GM10847 (cell line): ENCODE results near the gene TNFRSF12A.

ENCODE experiments used
- POLR2A ChIP-seq: IDR thresholded peaks from 2 replicates; pipeline ENCODE4 v1.6.1; 2011; ENCODE audit not compliant: insufficient read length; ENCODE audit errors: extremely low read depth

Gene TNFRSF12A

DNA sequence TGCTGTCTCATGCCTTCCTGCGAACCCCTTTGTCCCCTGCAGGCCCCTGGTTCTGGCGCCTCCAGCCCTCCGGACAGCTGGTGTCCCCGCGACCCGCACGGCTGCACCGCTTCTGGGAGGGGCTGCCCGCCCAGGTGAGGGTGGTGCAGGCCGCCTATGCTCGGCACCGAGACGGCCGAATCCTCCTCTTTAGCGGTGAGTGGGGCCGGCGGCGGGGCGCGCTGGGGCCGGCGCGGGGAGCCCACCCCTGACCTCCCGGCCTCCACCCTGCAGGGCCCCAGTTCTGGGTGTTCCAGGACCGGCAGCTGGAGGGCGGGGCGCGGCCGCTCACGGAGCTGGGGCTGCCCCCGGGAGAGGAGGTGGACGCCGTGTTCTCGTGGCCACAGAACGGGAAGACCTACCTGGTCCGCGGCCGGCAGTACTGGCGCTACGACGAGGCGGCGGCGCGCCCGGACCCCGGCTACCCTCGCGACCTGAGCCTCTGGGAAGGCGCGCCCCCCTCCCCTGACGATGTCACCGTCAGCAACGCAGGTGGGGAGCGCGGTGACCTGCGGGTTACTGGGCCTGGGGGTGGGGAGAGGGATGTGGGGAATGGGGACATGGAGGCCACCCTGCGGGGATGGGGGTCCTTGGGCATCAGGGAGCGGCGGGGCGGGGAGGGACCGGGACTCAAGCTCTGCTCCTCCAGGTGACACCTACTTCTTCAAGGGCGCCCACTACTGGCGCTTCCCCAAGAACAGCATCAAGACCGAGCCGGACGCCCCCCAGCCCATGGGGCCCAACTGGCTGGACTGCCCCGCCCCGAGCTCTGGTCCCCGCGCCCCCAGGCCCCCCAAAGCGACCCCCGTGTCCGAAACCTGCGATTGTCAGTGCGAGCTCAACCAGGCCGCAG is 38.2 kb downstream of the TNFRSF12A start:
- no peak for TF ChIP-seq POLR2A

DNA sequence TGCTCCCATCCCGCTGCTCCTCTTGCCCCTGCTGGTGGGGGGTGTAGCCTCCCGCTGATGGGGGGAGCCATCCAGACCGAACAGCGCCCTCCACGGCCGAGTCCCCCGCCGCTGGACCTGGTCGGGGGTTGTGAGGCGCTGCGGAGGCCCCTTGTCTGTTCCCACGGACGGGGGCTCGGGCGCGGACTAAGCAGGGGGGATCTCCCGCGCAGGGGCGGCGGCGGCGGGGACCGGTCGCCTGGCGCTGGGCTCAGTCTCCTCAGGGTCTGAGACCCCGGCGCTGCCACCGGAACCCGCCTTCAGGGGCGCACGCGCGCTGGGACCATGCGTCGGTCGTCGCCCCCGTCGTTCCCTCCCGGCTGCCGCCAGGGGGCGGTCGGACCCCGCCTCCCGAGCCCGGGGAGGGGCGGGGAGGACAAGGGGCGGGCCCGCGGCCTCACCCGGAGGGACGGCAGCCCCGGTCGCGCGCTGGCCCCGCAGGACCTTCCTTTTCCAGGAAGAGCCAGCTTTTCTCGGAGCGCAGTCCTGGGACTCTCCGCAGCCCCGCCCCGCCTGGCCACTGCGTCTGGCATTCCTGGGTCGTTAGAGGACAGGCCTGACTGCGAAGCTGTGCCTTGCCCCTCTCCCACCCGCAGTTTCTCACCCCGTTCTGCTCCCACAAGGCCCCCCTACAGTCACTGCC is 39.0 kb downstream of the TNFRSF12A start:
- TF ChIP-seq POLR2A = peak; percentile 26

DNA sequence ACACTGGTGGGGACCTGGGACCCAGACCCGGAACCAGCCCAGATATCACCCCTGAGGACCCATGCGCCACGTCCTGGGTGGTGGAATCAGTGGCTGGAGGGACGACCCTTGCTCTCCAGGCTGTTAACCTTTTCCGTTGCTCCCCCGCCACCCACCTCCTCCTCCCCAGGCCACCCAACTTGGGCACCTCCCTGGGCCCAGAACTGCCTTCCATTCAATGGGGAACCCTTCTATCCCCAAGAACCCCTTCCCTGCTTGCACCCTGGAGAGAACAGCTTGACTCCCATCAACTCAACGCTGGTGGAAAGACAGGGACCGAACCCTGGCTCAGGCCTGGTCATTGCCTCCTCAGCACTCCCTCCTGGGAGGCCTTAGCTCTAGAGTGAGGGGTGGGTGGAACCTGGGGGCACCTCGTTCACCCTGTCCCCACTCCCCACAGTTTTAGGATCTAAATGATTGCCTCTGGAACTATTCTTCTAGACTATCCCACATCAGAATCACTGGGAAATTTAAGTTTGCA is 39.6 kb downstream of the TNFRSF12A start:
- TF ChIP-seq POLR2A = no peak

DNA sequence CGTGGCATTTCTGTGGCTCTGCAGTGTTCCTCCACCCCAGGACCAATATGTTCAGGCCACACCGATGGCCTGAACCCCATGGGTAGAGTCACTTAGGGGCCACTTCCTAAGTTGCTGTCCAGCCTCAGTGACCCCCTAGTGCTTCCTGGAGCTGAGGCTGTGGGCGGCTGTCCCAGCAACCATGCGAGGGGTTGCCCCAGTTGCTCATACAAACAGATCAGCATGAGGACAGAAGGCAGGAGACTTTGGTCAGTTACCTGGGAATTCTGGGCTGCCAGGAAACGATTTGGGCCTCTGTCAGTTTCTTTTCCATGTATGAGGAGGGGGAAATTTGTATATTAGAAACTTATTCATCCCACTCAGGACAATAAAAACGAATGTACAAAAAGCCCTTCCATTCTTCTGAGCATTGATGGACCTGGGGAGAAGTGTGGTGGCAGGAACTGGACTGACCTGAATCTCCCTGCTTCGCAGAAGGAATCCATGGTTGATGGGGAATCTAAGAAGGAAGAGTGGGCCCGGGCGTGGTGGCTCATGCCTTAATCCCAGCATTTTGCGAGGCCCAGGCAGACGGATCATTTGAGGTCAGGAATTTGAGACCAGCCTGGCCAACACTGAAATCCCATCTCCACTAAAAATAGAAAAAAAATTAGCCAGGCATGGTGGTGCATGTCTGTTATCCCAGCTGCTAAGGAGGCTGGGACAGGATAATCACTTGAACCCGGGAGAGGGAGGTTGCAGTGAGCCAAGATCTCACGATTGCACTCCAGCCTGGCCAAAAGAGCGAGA is 40.4 kb downstream of the TNFRSF12A start:
- no peak for TF ChIP-seq POLR2A

DNA sequence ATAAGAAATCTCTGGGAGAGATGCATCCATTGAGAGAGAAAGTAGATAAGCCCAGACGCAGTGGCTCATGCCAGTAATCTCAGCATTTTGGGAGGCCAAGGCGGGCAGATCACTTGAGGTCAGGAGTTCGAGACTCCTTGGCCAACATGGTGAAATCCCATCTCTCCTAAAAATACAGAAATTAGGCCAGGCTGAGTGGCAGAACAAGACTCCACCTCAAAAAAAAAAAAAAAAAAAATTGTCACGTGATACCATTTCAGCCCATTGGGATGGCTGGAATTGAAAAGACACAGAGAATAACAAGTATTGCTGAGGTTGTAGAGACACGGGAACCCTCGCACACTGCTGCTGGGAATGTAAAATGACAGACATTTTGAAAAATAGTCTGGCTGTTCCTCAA is 42.4 kb downstream of the TNFRSF12A start:
- TF ChIP-seq POLR2A = no peak

DNA sequence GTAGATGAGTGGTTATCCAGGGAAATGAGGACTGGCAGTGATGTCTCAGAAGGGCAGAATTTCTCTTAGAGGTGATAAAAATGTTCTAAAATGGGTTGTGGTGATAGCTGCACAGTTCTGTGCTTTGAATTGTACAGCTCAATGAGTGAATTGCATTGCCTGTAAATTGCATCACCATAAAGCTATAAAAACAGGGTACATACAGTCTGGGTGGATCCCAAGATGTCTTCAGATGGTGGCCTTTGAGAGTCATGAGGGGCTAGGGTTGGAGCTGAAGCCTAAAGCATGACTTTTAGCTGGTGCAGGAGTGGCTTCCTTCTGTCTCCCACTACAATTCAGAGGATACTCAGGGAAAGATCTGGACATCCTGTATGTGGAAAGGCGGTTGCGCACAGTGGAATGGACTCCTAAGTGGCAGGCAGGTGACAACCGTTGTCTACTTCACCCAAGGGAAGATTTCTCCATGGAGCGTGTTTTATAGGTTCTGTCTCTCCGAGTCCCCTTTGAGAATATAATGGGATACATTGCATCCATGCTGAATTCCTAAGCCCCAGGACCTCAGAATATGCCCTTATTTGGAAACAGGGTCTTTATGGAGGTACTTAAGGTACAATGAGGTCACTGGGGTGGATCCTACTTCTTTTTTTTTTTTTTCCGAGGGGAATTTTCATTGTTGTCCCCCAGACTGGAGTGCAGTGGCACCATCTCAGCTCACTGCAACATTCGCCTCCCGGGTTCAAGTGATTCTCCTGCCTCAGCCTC is 43.6 kb downstream of the TNFRSF12A start:
- TF ChIP-seq POLR2A = no peak

DNA sequence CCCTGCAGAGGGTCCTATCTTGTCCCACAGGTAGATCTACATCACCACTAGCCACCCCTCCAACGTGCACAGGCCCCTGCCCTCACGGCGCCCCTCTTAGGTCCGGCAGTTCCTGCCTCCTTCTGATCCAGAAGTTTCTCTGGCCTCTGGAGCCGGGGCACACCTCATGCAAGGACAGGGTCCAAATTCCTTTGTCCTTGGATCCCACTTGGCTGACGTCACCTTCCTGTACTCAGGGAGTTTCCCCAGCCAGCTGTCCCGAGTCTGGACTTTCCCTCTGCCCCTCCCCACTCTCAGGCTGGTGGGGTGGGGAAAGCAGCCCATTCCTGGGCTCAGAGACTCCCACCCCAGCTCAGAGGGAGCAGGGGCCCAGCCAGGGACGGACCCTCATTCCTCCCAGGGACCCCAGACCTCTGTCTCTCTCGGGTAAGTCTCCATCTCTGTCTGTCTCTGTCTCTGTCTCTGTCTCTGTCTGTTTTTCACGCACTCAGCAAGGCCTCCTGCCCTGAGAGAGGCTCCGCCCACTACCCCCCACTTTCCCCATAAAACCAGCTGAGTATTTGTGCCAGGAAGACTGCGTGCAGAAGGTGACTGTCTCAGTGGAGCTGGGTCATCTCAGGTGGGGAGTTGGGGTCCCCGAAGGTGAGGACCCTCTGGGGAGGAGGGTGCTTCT is 45.0 kb downstream of the TNFRSF12A start, which contains the start of gene IL32:
TSS of gene IL32 (plus strand) at position 572 of the 673 bp plus-strand sequence. CDS start 172 bp downstream, outside the sequence.
- no peak for TF ChIP-seq POLR2A

DNA sequence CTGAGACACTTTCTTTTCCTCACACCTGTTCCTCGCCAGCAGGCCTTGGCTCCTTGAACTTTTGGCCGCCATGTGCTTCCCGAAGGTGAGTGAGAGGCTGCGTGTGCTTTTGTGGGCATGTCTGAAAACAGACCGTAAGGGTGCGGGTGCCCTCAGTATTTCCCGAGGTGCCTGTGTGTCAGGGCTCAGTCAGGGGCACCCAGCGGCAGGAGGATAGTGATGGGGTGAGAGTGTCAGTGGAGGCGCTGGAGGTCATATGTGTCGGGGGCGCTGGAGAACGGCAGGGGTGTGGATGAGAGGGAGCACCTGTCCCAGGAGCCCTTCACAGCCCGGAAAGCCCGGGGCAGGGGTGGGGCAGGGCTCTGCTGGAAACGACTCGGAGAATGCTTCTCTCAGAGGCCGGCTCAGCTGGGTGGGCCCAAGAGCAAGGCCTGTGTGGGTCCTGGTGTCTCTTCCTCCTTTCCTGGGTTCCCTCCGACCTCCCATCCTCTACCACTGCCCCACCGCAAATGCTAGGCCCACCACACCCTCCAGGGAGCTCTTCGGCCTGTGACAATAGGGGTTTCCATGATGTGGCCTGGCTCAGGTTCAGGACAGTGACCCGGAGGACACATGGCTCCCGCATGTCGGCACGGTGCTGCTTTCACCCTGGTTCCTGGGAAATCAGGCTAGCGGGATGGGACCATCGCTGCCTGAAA is 45.7 kb downstream of the TNFRSF12A start:
- no peak for TF ChIP-seq POLR2A

DNA sequence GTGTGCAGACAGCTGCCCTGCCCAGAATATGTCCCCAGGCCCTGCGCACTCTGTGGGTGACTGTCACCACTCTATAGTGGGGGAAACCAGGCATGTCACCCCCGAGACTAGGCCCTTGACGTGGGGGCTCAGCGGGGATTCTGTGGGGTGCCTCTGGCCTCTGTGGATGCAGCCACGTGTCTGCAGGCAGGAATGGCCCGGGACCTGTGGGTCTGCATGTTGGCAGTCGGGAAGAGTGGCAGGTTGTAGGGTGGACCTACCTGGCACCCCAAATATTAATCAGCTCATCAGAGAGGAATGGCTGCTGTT is 46.2 kb downstream of the TNFRSF12A start:
- no peak for TF ChIP-seq POLR2A

DNA sequence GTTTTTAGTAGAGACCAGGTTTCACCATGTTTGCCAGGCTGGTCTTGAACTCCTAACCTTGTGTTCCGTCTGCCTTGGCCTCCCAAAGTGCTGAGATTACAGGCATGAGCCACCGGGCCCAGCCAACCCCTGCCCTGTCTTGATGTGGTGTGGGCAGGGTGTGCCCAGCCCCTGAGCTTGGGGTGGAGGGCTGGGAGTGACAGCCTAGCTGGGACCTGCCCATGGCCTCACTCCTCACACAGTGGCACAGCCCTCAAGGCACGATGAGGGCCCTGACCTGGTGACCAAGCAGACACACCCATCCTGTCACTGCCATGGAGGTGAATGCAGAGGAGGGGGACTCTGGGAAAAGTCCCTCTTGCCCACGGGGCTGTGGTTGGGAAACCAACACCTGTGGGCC is 48.3 kb downstream of the TNFRSF12A start:
- no peak for TF ChIP-seq POLR2A

DNA sequence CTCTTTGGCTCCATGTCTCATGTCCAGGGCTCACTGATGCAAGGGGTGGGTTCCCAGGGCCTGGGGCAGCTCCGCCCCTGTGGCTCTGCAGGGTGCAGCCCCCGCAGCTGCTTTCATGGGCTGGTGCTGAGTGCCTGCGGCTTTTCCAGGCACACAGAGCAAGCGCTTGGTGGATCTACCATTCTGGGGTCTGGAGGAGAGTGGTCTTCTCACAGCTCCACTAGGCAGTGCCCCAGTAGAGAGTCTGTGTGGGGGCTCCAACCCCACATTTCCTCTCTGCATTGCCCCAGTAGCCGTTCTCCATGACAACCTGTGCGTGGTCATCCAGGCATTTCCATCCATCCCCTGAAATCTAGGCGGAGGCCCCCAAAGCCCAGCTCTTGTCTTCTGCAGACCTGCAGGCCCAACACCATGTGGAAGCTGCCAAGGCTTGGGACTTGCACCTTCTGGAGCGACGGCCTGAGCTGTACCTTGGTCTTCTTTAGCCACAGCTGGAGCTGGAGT is 50.5 kb downstream of the TNFRSF12A start:
- no peak for TF ChIP-seq POLR2A

DNA sequence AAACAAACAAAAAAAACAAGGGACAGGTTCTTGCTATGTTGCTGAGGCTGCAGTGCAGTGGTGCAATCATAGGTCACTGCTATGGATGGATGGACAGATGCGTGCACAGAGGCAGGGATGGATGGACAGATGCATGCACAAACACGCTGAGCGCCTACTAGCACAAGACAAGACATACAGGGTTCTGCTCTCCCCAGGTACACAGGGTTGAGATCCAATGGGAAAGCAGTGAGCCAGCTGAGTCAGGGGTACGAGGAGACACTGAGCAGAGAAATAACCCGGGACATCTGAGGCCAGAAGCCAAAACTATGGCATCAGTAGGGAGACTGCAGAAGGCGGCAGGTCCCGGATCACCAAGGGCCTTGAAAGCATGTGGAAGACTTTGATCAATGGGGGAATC is 51.5 kb downstream of the TNFRSF12A start:
- TF ChIP-seq POLR2A = no peak
